Endometrium (tissue), 2 donors: Measurements from ENCODE around the gene GPC2.
"Not testable (repeated sequence)": the region's sequence is repeated elsewhere in the genome, so short reads cannot be mapped to it uniquely, and the experiment has no call there.

ENCODE experiments used
- FAIRE-seq: peaks from 2 replicates; lab custom pipeline; 2012; peaks lifted over from hg19 to GRCh38; lab: Jason Lieb, UNC
- donor health status: control.
- donor health status: control.

GPC2 gene

DNA sequence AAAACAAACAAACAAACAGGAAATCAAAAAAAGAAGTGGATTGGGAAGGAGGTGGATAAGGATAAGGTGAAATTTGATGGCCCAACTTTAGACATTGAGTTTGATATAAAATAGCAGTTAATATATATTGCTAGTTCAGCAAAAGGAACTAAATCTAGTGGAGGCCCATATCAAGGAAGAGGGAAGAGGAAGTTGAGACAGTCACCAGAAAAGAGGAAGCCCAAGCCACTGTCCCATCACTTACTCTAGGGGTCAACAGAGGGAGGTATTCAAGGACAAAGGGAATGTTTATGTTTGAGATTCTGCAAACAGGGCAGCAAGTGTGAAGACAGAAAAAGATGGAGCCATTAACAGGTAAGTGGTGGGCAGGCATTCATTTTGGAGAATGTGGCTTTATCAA, 24.8 kb downstream of the GPC2 start:
- FAIRE-seq = no peak

DNA sequence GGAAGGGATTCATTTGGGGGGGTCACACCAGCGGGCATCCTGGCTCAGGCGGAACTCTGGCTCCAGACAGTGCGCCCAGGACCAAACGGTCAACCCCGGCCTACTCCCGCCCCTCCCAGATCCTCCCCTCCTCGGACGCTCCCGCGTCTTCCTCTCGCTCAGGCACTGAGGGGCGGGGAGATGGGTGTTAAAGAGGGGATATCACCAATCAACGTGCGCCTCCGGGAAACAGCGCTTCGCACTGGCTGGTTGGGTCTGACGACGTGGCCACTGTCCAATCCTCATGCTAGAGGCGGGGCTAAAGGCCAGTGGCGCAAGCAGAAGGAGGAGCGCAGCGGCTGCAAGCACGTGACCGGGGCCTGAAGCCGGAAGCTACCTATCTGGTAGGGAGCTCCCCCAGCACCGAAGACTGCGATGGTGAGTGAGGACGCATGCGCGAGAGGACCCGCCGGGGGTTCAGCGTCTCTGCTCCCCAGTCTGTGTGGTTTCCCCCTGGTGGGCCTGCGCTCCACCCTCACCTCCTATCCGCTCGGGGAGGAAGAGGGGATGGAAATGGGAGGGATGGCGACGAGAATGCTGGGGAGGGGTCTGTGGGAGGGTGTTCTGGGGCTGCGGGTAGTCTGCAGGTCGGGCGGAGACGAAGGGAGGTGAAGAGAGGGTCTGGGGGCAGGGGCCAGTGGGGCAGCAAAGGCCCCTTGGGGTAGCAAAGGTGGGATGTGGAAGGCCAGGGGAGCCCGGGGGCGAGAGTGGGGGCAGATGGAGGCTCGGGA, 28.4 kb downstream of the GPC2 start, which contains the start of gene LAMTOR4:
Gene LAMTOR4, plus strand, starts transcription at position 360 of the 770 bp plus-strand sequence. Its CDS starts 55 bp downstream, at position 415.
- FAIRE-seq = peak; percentile 97

DNA sequence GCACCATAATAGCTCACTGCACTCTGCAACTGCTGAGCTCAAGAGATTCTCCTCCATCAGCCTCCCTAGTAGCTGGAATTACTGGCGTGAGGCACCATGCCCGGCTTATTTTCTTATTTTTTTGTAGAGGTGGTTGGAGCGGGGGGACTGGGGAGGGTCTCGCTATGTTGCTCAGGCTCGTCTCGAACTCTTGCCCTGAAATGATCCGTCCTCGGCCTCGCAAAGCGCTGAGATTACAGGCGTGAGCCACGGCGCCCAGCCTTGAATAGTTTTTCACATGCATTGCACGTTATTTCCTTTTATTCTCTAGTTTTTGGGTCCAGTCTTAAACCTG, 29.0 kb downstream of the GPC2 start:
- FAIRE-seq = no peak

GRCh38 chr7:100147278-100147677, 29.9 kb downstream of the GPC2 start:
- no peak for FAIRE-seq

DNA sequence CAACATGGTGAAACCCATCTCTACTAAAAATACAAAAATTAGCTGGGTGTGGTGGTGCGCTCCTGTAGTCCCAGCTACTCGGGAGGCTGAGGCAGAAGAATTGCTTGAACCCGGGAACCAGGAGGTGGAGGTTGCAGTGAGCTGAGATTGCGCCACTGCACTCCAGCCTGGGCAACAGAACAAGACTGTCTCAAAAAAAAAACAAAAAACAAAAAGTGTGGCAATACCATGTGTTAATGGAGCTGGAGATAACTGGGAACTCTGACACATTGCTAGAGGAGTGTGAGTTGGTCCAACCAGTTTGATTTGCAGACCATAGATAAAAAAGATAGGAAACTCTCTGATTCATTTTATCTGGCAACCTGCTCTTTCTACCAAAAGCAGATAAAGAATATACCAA, 30.8 kb downstream of the GPC2 start:
- not testable (repeated sequence) for FAIRE-seq

GRCh38 chr7:100142461-100142860, 34.7 kb downstream of the GPC2 start:
- FAIRE-seq = no peak

DNA sequence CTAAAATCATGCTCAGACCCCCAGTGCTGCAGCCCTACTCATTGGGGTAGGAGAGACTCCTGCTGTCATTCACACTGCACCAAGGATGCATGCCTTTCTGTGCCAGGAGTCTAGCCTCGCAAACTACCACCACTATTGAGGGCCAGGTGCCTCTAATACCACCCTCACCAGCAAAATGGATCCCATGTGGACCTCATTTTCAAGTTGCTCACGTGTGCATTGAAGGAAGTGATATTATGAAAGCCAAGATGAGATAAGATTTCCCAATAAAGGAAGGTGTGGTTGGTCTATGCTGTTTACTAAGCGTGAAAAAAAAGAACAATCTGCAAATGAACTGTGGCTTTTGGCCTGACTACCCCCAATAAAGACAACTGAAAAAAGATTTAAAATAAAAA, 35.6 kb downstream of the GPC2 start:
- FAIRE-seq = no peak

GRCh38 chr7:100137851-100138760, 39.1 kb downstream of the GPC2 start:
- no peak for FAIRE-seq

DNA sequence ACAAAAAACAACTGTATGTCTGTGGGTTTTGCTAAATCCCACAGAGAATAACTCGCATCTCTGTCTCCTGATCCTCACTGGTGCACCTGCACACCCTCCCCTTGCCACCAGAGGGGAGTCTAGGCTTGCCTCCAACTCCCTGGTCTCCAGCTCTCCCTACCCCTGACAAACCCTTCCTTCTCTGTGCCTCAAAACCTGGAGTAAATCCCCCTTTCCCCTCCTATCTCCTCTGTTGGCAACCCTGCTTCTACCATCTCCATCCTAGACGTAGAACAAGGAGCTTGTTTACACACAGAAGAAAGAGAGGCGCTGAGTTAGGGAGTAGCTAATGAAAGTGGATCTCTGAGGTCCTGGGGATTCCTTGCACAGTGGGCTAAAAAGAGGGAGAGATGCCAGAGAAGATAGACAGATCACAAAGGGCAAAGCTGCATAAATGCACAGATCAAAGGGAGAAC, 44.5 kb downstream of the GPC2 start:
- no peak for FAIRE-seq

GRCh38 chr7:100132126-100132525, 45.1 kb downstream of the GPC2 start:
- FAIRE-seq = no peak

DNA sequence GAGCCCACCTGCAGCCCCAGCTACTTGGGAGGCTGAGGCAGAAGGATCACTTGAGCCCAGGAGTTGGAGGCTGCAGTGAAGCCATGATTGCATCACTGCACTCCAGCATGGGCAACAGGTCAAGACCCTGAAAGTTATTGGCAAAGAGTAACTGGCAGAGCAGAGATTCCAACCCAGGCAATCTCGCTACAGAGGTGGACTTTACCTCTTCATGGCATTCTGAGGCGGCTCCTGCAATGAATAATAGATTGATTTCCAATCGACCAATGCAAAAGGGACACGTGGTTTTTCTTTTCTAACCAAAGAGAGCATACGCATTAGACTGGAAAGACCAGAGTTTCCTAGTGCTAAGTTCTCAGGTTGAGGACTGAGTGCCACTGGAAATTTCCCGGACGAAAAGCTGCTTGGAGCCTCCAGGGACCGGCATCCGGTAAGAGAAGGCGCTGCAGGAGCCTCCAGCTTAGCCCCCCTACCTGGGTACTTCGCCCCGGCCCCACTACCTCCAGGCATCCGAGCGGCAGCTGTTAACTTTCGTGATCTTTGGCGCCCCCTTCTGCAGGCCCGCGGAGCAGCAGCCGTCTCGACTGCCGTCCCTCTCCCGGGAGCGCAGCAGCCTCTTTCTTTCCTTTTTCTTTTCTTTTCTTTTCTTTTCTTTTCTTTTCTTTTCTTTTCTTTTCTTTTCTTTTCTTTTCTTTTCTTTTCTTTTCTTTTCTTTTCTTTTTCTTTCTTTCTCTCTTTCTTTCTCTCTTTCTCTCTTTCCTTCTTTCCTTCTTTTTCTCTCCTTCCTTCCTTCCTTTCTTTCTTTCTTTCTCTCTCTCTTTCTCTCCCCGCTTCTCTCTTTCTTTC, 46.4 kb downstream of the GPC2 start:
- no peak for FAIRE-seq

- not testable (repeated sequence) for FAIRE-seq
These were observed 47.0 kb downstream of the GPC2 start for GRCh38 chr7:100130220-100130607.

GRCh38 chr7:100128637-100128963, 48.6 kb downstream of the GPC2 start:
- no peak for FAIRE-seq

GRCh38 chr7:100127866-100128636, 49.1 kb downstream of the GPC2 start:
- FAIRE-seq = no peak

DNA sequence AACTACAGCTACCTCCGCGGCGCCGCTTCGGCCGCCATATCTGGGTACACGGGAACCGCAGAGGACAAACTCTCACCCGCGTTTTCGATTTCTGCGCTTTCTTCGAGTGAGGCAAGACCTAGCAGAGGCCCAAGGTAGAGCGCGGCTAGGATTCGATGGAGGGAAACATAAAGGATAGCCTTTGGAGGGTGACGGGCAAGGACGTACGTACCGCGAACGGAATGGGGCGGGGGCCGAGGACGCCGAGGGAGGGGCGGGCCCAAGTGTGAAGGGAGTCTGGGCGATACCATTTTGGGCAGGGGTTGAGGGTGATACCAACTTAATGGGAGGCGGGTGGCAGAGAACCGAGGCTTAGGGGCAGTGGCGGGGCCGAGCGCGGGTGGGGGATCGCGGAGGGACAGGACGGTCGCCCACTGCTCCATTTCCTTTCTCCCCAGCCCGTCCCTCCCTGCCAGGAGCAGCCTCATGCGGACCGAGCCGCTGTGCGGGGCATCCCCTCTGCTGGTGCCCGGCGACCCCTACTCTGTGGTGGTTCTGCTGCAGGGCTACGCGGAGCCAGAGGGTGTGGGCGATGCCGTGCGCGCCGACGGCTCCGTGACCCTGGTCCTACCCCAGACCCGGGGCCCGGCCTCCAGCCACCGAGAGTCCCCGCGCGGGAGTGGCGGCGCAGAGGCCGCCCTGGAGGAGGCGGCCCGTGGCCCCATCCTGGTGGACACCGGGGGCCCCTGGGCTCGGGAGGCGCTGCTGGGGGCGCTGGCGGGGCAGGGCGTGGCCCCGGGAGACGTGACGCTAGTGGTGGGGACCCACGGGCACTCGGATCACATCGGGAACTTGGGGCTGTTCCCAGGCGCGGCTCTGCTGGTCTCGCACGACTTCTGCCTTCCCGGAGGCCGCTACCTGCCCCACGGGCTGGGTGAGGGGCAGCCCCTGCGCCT, 50.0 kb downstream of the GPC2 start, which contains the start of gene MBLAC1:
Gene MBLAC1, plus strand, starts transcription at position 37 of the 935 bp plus-strand sequence. Its CDS starts 429 bp downstream, at position 466.
- no peak for FAIRE-seq

DNA sequence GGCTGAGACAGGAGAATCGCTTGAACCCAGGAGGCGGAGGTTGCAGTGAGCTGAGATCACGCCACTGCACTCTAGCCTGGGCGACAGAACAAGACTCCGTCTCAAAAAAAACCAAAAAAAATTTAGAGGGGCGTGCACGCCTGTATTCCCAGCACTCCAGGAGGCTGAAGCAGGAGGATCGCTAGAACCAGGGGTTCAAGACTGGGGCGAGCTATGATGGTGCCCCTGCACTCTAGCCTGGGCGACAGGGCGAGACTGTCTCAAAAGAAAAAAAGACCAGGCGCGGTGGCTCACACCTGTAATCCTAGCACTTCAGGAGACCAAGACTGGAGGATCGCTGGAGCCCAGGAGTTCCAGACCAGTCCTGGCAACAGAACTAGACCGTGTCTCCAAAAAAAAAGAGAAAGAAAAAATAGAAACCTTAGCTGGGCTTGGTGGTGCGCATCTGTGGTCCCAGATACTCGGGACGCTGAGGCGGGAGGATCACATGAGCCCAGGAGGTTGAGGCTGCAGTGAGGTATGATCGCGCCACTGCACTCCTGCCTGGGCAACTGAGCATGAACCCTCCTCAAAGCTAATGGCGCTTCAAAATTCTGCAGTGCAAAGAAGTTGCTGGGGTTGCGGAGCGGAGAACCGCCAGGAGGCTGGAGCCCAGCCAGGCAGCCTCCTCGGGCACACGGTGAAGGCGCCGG, 50.8 kb downstream of the GPC2 start:
- FAIRE-seq = no peak

DNA sequence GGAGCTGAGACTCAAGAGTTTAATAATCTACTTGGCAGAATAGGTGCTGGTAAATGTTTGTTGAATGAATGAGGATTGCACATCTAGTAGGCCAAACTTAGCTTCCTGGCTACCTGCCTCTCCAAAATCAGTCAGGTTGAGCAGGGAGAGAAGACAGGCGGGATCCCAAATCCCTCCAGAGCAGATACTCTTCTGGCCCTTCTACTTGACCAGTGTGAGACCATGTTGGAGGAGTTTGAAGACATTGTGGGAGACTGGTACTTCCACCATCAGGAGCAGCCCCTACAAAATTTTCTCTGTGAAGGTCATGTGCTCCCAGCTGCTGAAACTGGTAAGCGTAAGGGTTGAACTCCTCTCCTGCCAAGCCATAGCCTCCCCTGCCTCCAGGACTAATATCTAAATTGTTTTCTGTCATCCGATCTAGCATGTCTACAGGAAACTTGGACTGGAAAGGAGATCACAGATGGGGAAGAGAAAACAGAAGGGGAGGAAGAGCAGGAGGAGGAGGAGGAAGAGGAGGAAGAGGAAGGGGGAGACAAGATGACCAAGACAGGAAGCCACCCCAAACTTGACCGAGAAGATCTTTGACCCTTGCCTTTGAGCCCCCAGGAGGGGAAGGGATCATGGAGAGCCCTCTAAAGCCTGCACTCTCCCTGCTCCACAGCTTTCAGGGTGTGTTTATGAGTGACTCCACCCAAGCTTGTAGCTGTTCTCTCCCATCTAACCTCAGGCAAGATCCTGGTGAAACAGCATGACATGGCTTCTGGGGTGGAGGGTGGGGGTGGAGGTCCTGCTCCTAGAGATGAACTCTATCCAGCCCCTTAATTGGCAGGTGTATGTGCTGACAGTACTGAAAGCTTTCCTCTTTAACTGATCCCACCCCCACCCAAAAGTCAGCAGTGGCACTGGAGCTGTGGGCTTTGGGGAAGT, 52.6 kb downstream of the GPC2 start:
- no peak for FAIRE-seq

GRCh38 chr7:100122568-100122967, 54.6 kb downstream of the GPC2 start:
- no peak for FAIRE-seq

DNA sequence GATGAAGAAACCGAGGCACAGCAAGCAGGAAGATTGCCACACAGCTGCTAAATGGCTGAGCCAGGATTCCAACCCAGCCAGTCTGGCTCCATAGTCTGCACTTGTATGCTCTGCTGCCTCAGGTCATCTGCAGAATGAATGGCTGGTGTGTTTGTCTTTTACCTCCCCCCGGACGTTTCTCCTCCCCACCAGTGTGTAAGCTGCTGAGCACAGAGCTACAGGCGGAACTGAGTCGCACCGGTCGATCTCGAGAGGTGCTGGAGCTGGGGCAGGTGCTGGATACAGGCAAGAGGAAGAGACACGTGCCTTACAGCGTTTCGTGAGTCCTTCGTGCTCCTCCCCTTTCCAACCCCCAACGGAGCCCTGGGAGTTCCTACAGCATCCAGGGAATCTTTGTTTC, 55.1 kb downstream of the GPC2 start:
- no peak for FAIRE-seq
